K562 (cell line): ENCODE data around the gene PGF. TPM values are rescaled to one million over a fixed set of nuclear protein-coding genes. Genes with fewer than 3 reads are reported as not detected.

Experiments used
- ATAC-seq: fragments of 200-7000 bp; cut with Tn5 transposase; 3 replicates; pipeline ENCODE4 v1.9.1; 2020; ENCODE audit warnings: moderate library complexity
- BruUV-seq: library from RNA; stranded (reverse); fragments of 400-500 nt; replicated peaks from 2 replicates; lab custom pipeline; 2021; lab: Mats Ljungman, UMichigan
- CTCF ChIA-PET: fragments of 300-600 bp; formaldehyde crosslinking; extraction: SDS; loops from one replicate; lab custom pipeline; 2021; ENCODE audit warnings: low intra/inter-chr PET ratio; lab: Yijun Ruan, JAX
- POLR2A ChIA-PET: fragments of 300-600, 350-650 bp; sonication (Branson Sonifier 250); formaldehyde crosslinking; extraction: SDS; loops from one replicate; lab custom pipeline; 2021; ENCODE audit warnings: antibody characterized with exemption, inconsistent platforms; lab: Yijun Ruan, JAX
- DNase-seq, 4 experiments: peaks; one replicate each; pipeline versions ENCODE4 v3.0.0 to v3.0.0-alpha.2; 2011 to 2018; ENCODE audit warnings: low spot score in 3 of 4, mixed read lengths in 3 of 4; ENCODE audit errors: extremely low read depth in 1 of 4
- FAIRE-seq: peaks from 2 replicates; lab custom pipeline; 2011; peaks lifted over from hg19 to GRCh38; lab: Jason Lieb, UNC
- H2AFZ ChIP-seq: 2 replicates; pipeline ENCODE4 v1.6.0; 2011; ENCODE audit warnings: low read depth, low read length, control low read depth, inconsistent platforms
- H3K27ac ChIP-seq: fragments of 200-600 bp; 3 replicates; pipeline ENCODE4 v1.8.0; 2011; ENCODE audit warnings: low read depth, mild to moderate bottlenecking, control low read depth, inconsistent platforms, low read length, moderate library complexity, mixed read lengths; ENCODE audit errors: extremely low read depth
- H3K27me3 ChIP-seq, 2 experiments: fragments of 300-600 bp in 1 of 2; 2 replicates in 1 of 2; 3 replicates in 1 of 2; pipeline versions ENCODE4 v1.6.0 to v1.8.0; 2011; ENCODE audit warnings: inconsistent platforms in 2 of 2, low read length in 2 of 2, mild to moderate bottlenecking in 1 of 2, mixed read lengths in 1 of 2, moderate library complexity in 1 of 2; ENCODE audit not compliant: control insufficient read depth in 2 of 2, insufficient read depth in 2 of 2
- H3K36me3 ChIP-seq: fragments of 300-600 bp; 3 replicates; pipeline ENCODE4 v1.8.0; 2011; ENCODE audit warnings: mild to moderate bottlenecking, low read length, inconsistent platforms; ENCODE audit not compliant: control insufficient read depth, insufficient read depth
- H3K4me1 ChIP-seq, 2 experiments: fragments of 200-600 bp in 1 of 2; replicated peaks in 1 of 2; 2 replicates in 1 of 2; 3 replicates in 1 of 2; pipeline versions ENCODE4 v1.5.1 to v1.8.0; 2011; ENCODE audit warnings: inconsistent platforms in 2 of 2, low read length in 2 of 2, mild to moderate bottlenecking in 1 of 2, mixed read lengths in 1 of 2, moderate library complexity in 1 of 2; ENCODE audit not compliant: control insufficient read depth in 2 of 2, insufficient read depth in 2 of 2
- H3K4me2 ChIP-seq: 2 replicates; pipeline ENCODE4 v1.6.1; 2011; ENCODE audit warnings: low read length, control low read depth, inconsistent platforms, mixed read lengths; ENCODE audit not compliant: insufficient read depth
- H3K4me3 ChIP-seq: fragments of 200-600 bp; sonication (generic), shearing (Covaris generic); 2 replicates; pipeline ENCODE4 v1.5.1; 2016; ENCODE audit warnings: control low read depth, inconsistent platforms
- H3K79me2 ChIP-seq: fragments of 200-600 bp; 3 replicates; pipeline ENCODE4 v1.8.0; 2011; ENCODE audit warnings: low read length, inconsistent platforms; ENCODE audit not compliant: control insufficient read depth, insufficient read depth
- H3K9ac ChIP-seq, 2 experiments: 2 replicates each; pipeline versions ENCODE4 v1.6.0 to v1.6.1; 2011; ENCODE audit warnings: low read depth in 2 of 2, low read length in 2 of 2, control low read depth in 1 of 2, inconsistent platforms in 1 of 2, mild to moderate bottlenecking in 1 of 2, mixed read lengths in 1 of 2; ENCODE audit not compliant: insufficient read depth in 1 of 2
- H3K9me1 ChIP-seq: one replicate; pipeline ENCODE4 v1.6.0; 2011; ENCODE audit warnings: inconsistent platforms, mild to moderate bottlenecking, low read length, moderate library complexity; ENCODE audit not compliant: control insufficient read depth, insufficient read depth
- H3K9me3 ChIP-seq: replicated peaks from 2 replicates; pipeline ENCODE4 v1.5.1; 2011; ENCODE audit warnings: low read depth, low read length, inconsistent platforms; ENCODE audit not compliant: control insufficient read depth, insufficient read depth
- H4K20me1 ChIP-seq: replicated peaks from 2 replicates; pipeline ENCODE4 v1.6.1; 2011; ENCODE audit warnings: low read length, inconsistent platforms, mixed read lengths; ENCODE audit not compliant: control insufficient read depth, insufficient read depth
- ADNP ChIP-seq: fragments of 200-800 bp; sonication (Bioruptor generic); IDR thresholded peaks from 2 replicates; pipeline ENCODE4 v1.6.1; 2016; ENCODE audit warnings: missing genetic modification characterization, missing compliant biosample characterization
- BCOR ChIP-seq: fragments of 450-650 bp; IDR thresholded peaks from 2 replicates; pipeline ENCODE4 v1.6.1; 2016
- HOMEZ ChIP-seq: fragments of 250-450 bp; sonication (Bioruptor Pico); IDR thresholded peaks from 2 replicates; pipeline ENCODE4 v1.4.0; 2020; ENCODE audit warnings: mild to moderate bottlenecking, moderate library complexity
- KDM1A ChIP-seq, 2 experiments: fragments of 450-650 bp; IDR thresholded peaks; 2 replicates each; pipeline ENCODE4 v1.6.1; 2016; ENCODE audit warnings: mild to moderate bottlenecking in 2 of 2
- MYBL2 ChIP-seq, 2 experiments: fragments of 450-650 bp in 1 of 2; sonication (generic) in 1 of 2; formaldehyde crosslinking in 1 of 2; IDR thresholded peaks; 2 replicates each; pipeline versions ENCODE4 v1.6.1 to v1.8.1; 2017 to 2022; ENCODE audit warnings: borderline replicate concordance in 1 of 2, inconsistent platforms in 1 of 2, low read depth in 1 of 2, mild to moderate bottlenecking in 1 of 2, missing genetic modification reagents in 1 of 2, moderate library complexity in 1 of 2
- RBM25 ChIP-seq: fragments of 200-400 bp; formaldehyde crosslinking; IDR thresholded peaks from 2 replicates; pipeline ENCODE4 v1.6.1; 2018; ENCODE audit warnings: low read length, low read depth, moderate library complexity; ENCODE audit not compliant: severe bottlenecking
- ZBTB9 ChIP-seq: fragments of 450-650 bp; formaldehyde crosslinking; IDR thresholded peaks from 2 replicates; pipeline ENCODE4 v1.4.0; 2020; ENCODE audit warnings: mild to moderate bottlenecking, moderate library complexity
- ZNF324 ChIP-seq: fragments of 250-450 bp; sonication (Bioruptor Pico); IDR thresholded peaks from 2 replicates; pipeline ENCODE4 v1.4.0; 2020; ENCODE audit warnings: mild to moderate bottlenecking
- WGBS: fragments of 100-300 bp; shearing (Covaris generic); methylation state at CpG from one replicate; pipeline ENCODE4 v1.1.6; 2016; ENCODE audit warnings: low coverage, mixed read lengths; ENCODE audit not compliant: insufficient coverage; ENCODE audit errors: missing lambda C conversion rate; 5-methylcytosine and 5-hydroxymethylcytosine counted together
- in situ Hi-C: fragments of 300-500 bp; cut with MboI; formaldehyde crosslinking; loops from 4 replicates; pipeline ENCODE4 v1.15.0; 2018; ENCODE audit warnings: inconsistent platforms, mixed read lengths
- intact Hi-C: fragments of 100-400 bp; cut with micrococcal nuclease; formaldehyde crosslinking; loops from 2 replicates; pipeline ENCODE4 v1.14.2; 2022
- polyA plus RNA-seq, 8 experiments: library from polyadenylated mRNA; depleted of rRNA in 4 of 8; stranded (reverse) in 5 of 8; unstranded in 3 of 8; fragments of >200 nt; fragmentation: Nextera tagmentation in 2 of 8; fragmentation: Illumina TruSeq in 1 of 8; extraction: Ambion mirVana in 2 of 8; extraction: Trizol in 1 of 8; gene quantifications; 2 replicates each; pipeline versions ENCODE4 v1.2.1 to v1.2.3, GENCODE V29; 2011 to 2014; ENCODE audit warnings: inconsistent platforms in 1 of 8, missing spikeins in 1 of 8
- total RNA-seq, 7 experiments: library from RNA; depleted of rRNA in 6 of 7; stranded (reverse); fragments of >200 nt in 6 of 7; fragmentation: Illumina TruSeq in 2 of 7; extraction: Trizol in 2 of 7; gene quantifications; 2 replicates each; pipeline versions ENCODE4 v1.2.1 to v1.2.3, GENCODE V29; 2011 to 2021; ENCODE audit warnings: low replicate concordance in 1 of 7

Gene PGF
- total and polyA plus RNA-seq, 9 of the 15 experiments (the other 6 are each of a cell fraction or from before 2014, with no cell fraction given): 0.04 to 0.44 (median 0.18) TPM

DNA sequence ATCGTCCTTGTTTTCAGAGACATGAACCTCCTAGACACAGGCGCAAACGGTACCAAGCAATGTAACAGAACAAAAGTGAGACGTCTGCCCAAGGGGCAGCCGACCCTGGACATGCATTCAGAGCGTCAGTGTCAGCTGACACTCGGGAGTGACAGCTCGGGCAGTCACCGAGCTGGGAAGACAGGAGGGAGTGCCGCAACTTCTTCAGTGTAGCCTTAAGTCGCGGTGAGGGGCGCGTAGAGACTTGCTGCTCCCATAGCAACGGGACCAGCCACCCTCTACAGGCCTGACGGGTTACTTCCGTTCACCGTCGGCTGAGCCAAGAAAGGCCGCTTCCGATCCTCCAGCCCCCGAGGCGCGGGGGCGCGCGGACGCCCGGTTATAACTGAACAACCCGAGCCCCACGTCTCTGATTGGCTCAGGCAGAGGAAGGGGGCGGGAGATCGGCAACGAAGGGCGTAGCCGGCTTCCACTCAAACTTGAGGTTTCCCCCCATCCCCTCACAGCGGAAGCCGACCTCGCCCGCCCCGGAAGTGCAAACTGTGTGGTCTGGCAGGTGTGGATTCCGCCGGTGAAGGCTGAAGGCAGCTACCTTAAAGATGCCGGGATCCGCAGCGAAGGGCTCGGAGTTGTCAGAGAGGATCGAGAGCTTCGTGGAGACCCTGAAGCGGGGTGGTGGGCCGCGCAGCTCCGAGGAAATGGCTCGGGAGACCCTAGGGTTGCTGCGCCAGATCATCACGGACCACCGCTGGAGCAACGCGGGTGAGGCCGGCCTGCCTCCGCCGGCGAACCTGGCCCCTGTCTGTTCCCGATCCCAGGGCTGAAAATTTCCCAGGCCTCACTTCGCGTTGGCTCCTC lies 47.2 kb upstream of the PGF start, which contains the start of gene EIF2B2 (continued):
- peak; percentile 29; the same call in 1 of the 2 replicates for TF ChIP-seq ZBTB9

DNA sequence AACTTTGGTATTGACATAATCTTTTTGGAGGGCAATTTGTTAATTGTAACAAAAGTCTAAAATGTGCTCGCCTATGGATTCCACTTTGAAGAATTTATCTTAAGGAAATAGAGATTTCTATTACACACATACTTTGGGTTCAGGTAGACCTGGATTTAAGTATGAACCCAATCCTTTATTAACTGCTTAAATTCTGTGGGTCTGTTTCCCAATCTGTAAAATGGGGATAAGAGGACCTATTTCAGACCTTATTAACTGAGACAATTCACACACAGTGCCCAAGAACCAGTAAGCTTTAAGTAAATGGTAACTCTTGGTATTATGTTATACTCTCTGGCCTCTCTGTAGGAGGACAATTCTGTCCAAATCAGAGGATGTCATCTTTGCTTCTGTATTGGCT lies 46.5 kb upstream of the PGF start:
- peak overlapping the region; percentile 80 for H3K27ac ChIP-seq
- no peaks in the 10 kb centered on the region; the same call in 1 of the 2 replicates for H3K9me3 ChIP-seq
- no TSS peak for BruUV-seq
- FAIRE-seq (no peak), ATAC-seq (no peak), DNase-seq (no peak)
- in situ Hi-C loops (no loop called here), intact Hi-C loops (loop anchor here (5.0 kb wide), 1 partner anchor 55 kb away; no protein-coding TSS in a partner anchor)
- H3K27me3 ChIP-seq: no peaks in the 10 kb centered on the region
- H3K4me2 ChIP-seq: peak overlapping the region; percentile 95
- POLR2A ChIA-PET: interaction anchor here (1.4 kb wide), 1 partner anchor 67 kb away, joined by 4 read pairs; the partner anchor contains the start of gene ZC2HC1C
- H3K9me1 ChIP-seq: no peaks in the 10 kb centered on the region
- H3K36me3 ChIP-seq: peaks cover 27% of the 10 kb centered on the region; the same call in 2 of the 3 replicates
- peak overlapping the region; percentile 94 for H2AFZ ChIP-seq
- peaks cover 5 to 8% of the 10 kb centered on the region in 2 experiments; a peak in 2 of 5 replicates for H3K4me1 ChIP-seq
- TF ChIP-seq ZNF324 (CRISPR knock-in tag) (no peak), HOMEZ (no peak), ADNP (peak; percentile 63; the same call in 1 of the 2 replicates), MYBL2 (IDR thresholded peaks at IDR 0.05; ENCODE audit: low read depth) (no peak), MYBL2 (CRISPR knock-in tag; IDR thresholded peaks at IDR 0.05; ENCODE audit: borderline replicate concordance) (no peak), RBM25 (peak; percentile 86), KDM1A (IDR thresholded peaks at IDR 0.05) (peak; percentile 38 to 66; a peak in 3 of 4 replicates), BCOR (peak; percentile 86)
- peak overlapping the region in 1 of 2 experiments; percentile 75; a peak in 2 of 4 replicates for H3K9ac ChIP-seq
- H3K4me3 ChIP-seq: peak overlapping the region; percentile 85
- peaks cover 21% of the 10 kb centered on the region for H3K79me2 ChIP-seq
- CTCF ChIA-PET: no interaction called here
- 100% methylated on average over 1 of the region's 1 CpG for WGBS
- H4K20me1 ChIP-seq: no peaks in the 10 kb centered on the region
